Astrocyte of the cerebellum (primary cell): Measurements from ENCODE around the gene TEN1.

Experiments used
- DNase-seq: peaks from one replicate; pipeline ENCODE4 v3.0.0-alpha.2; 2011; ENCODE audit warnings: low read depth
- H3K4me3 ChIP-seq: 2 replicates; pipeline ENCODE4 v1.5.1; 2011; ENCODE audit warnings: mild to moderate bottlenecking, low read depth, low read length, moderate library complexity
- CTCF ChIP-seq: IDR thresholded peaks from 2 replicates; pipeline ENCODE4 v1.5.1; 2012; ENCODE audit warnings: low read length, low read depth, moderate library complexity, mild to moderate bottlenecking; ENCODE audit errors: missing control alignments
- in situ Hi-C: cut with HindIII; loops from 2 replicates; pipeline ENCODE4 v1.10.0; 2017; ENCODE audit warnings: low sequenced_read_pairs

The TEN1 gene

DNA sequence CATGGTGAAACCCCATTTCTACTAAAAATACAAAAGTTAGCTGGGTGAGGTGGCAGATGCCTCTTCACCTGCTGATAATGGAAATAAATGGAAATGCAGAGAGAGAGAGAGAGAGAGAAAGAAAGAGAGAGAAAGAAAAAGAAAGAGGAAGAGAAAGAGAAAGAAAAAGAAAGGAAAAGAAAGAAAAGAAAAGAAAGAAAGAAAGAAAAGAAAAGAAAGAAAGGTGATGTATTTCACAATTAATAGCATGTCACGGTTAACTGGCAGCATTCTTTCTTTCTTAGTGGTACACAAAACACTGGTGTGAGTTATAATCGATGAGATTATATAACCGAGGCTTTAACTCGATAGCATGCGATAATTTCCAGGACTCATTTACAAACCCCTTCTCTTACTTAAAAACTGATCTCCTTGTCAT, 3.3 kb upstream of the TEN1 start:
- no peak for TF ChIP-seq CTCF
- H3K4me3 ChIP-seq: no peak overlapping the region
- DNase-seq: no peak
- in situ Hi-C loops: no loop called here

- DNase-seq: no peak
- TF ChIP-seq CTCF: no peak
- H3K4me3 ChIP-seq: no peak overlapping the region
- in situ Hi-C loops: no loop called here
Measured at GRCh38 chr17:75976175-75976848, 2.7 kb upstream of the TEN1 start.

GRCh38 chr17:75979705-75980187, 706 bp downstream of the TEN1 start:
- no peak for DNase-seq
- in situ Hi-C loops: no loop called here
- peak overlapping the region; percentile 83 for H3K4me3 ChIP-seq
- TF ChIP-seq CTCF: no peak

DNA sequence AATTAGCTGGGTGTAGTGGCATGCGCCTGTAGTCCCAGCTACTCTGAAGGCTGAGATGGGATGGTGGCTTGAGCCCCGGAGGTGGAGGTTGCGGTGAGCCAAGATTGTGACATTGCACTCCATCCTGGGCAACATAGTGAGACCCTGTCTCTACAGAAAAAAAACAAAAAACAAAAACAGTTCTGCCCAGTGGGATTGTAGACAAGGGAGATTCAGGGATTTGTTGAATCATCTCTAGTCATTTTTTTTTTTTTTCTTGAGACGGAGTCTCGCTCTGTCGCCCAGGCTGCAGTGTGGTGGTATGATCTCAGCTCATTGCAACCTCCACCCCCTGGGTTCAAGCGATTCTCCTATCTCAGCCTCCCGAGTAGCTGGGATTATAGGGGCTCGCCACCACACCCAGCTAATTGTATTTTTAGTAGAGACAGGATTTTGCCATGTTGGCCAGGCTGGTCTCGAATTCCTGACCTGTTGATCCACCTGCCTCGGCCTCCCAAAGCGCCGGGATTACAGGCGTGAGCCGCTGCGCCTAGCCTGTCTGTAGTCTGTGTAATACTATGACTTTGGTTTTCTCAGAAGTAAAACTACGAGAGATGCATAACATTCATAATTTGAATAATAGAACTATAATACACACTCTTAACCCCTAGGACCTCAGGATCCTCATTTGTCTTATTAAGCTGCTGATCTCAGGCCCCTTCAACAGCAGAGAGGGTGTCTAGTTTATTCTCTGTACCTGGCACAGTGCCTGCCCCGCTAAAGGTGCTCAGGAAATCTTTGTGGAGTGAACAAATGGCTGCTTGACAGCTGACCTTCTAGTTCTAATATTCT, 1.4 kb downstream of the TEN1 start:
- no peak for DNase-seq
- TF ChIP-seq CTCF: no peak
- peak overlapping the region; percentile 83 for H3K4me3 ChIP-seq
- in situ Hi-C loops: no loop called here

DNA sequence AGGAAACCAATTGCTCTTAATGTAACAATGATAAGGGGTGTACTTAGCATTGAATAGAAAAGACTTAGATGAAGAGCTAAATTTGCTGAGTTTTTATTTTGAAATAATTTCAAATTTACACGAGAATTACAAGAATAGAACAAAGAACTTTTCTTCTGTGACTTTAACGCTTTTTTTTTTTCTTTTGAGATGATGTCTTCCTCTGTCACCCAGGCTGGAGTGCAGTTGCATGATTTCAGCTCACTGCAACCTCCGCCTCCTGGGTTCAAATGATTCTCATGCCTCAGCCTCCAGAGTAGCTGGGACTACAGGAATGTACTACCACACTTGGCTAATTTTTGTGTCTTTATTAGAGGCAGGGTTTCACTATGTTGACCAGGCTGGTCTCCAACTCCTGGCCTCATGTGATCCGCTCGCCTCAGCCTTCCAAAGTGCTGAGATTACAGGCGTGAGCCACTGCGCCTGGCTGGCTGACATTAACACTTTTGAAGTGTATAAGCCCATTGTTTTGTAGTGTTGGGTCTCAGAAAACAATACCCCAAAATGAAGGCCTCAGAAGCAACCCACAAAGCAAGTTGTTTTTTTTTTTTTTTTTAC, 2.1 kb downstream of the TEN1 start:
- no peak overlapping the region for H3K4me3 ChIP-seq
- in situ Hi-C loops: no loop called here
- no peak for TF ChIP-seq CTCF
- DNase-seq: no peak

DNA sequence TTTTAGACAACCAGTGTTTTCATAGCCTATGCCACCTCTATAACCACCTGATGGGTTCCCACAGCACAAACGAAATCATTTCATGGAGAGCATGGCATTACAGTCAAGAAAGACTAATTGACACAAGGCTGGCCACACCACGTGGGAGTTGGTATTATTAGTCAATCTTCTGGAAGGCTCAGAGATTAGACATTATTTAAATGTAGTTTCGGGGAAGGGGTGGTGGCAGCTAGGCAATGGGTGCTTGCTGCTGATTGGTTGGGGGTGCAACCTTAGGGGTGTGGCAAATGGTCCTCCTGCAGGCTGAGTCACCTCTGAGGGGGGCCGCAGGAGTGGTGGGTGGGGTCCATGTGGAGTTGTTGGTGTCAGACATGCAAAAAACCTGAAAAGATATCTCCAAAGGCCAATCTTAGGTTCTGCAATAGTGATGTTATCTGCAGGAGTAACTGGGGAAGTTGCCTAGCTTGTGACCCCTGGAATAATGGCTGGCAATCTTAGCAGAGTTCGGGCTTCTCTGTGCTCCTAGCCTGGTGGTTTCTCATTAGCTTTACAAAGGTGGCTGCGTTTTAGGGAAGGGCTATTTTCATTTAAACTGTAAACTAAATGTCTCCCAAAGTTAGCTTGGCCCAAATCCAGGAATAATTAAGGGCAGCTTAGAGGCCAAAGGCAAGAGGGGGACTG, 4.6 kb downstream of the TEN1 start:
- in situ Hi-C loops: no loop called here
- no peak overlapping the region for H3K4me3 ChIP-seq
- TF ChIP-seq CTCF: no peak
- no peak for DNase-seq
